Tibial nerve (tissue), 4 donors: ENCODE results near the gene ADAMTS17.

Experiments used
- CTCF ChIP-seq, 5 experiments: fragments of 200-600 bp in 3 of 5; fragments of 450-650 bp in 2 of 5; sonication (generic) in 3 of 5; IDR thresholded peaks; one replicate each; pipeline ENCODE4 v1.5.1; 2016 to 2019; ENCODE audit warnings: antibody characterized with exemption in 5 of 5, mild to moderate bottlenecking in 3 of 5, moderate library complexity in 2 of 5
- EP300 ChIP-seq, 2 donors: sonication (generic); formaldehyde crosslinking; IDR thresholded peaks; one replicate each; pipeline ENCODE4 v1.6.1; 2017; ENCODE audit warnings: antibody characterized with exemption in 2 of 2, mild to moderate bottlenecking in 1 of 2
- POLR2A ChIP-seq, 2 donors: fragments of 450-650 bp; IDR thresholded peaks; one replicate each; pipeline ENCODE4 v1.6.1; 2017; ENCODE audit warnings: antibody characterized with exemption in 2 of 2, mild to moderate bottlenecking in 2 of 2, moderate library complexity in 2 of 2

- TF ChIP-seq CTCF (IDR thresholded peaks at IDR 0.05) (no peak), POLR2A (IDR thresholded peaks at IDR 0.05) (no peak), EP300 (IDR thresholded peaks at IDR 0.05) (no peak)
Observed at GRCh38 chr15:100355342-100355741, 13.6 kb upstream of the ADAMTS17 start.
